Heart right ventricle (tissue), 16 donors: ENCODE data around the gene NKD1. TPM values are rescaled to one million over a fixed set of nuclear protein-coding genes. Genes with fewer than 3 reads are reported as not detected.
A peak's percentile ranks its signal among the peaks of the same experiment; 100 is the strongest.

Source experiments
- ATAC-seq, 8 donors: fragments of 200-7000 bp; cut with Tn5 transposase; one replicate each; pipeline ENCODE4 v1.9.1; 2020; ENCODE audit warnings: mild to moderate bottlenecking in 8 of 8, moderate library complexity in 8 of 8, moderate number of reproducible peaks in 1 of 8
- DNase-seq, 2 donors: peaks; one replicate each; pipeline ENCODE4 v3.0.0-alpha.2; 2020
- H3K27ac ChIP-seq, 10 donors: fragments of 200-600 bp; sonication (generic) in 2 of 10; one replicate each; pipeline versions ENCODE4 v1.5.0 to v1.8.0; 2020 to 2022; ENCODE audit warnings: mild to moderate bottlenecking in 3 of 10
- H3K27me3 ChIP-seq, 7 donors: fragments of 200-600 bp; one replicate each; pipeline ENCODE4 v1.8.0; 2021 to 2022; ENCODE audit warnings: mild to moderate bottlenecking in 2 of 7
- H3K36me3 ChIP-seq, 9 donors: fragments of 200-600 bp; sonication (generic) in 1 of 9; one replicate each; pipeline versions ENCODE4 v1.5.0 to v1.8.0; 2020 to 2022; ENCODE audit warnings: mild to moderate bottlenecking in 2 of 9
- H3K4me1 ChIP-seq, 9 donors: fragments of 200-600 bp; sonication (generic) in 1 of 9; one replicate each; pipeline versions ENCODE4 v1.5.0 to v1.8.0; 2020 to 2022; ENCODE audit warnings: mild to moderate bottlenecking in 4 of 9
- H3K4me3 ChIP-seq, 10 donors: fragments of 200-600 bp; sonication (generic) in 2 of 10; one replicate each; pipeline versions ENCODE4 v1.5.0 to v1.8.0; 2020 to 2022; ENCODE audit warnings: mild to moderate bottlenecking in 7 of 10, moderate library complexity in 2 of 10
- H3K9me3 ChIP-seq, 11 donors: fragments of 200-600 bp in 10 of 11; sonication (generic) in 2 of 11; one replicate each; pipeline versions ENCODE4 v1.5.0 to v1.8.0; 2013 to 2022; ENCODE audit warnings: mild to moderate bottlenecking in 2 of 11, control low read depth in 1 of 11, moderate library complexity in 1 of 11
- CTCF ChIP-seq, 9 donors: fragments of 200-600 bp; sonication (generic) in 2 of 9; IDR thresholded peaks; one replicate each; pipeline versions ENCODE4 v1.5.0 to v1.8.0; 2021 to 2022; ENCODE audit warnings: antibody characterized with exemption in 9 of 9, mild to moderate bottlenecking in 5 of 9, moderate library complexity in 1 of 9
- WGBS, 2 donors: extraction: QIAGEN DNeasy Blood & Tissue Kit; methylation state at CpG; one replicate each; pipeline ENCODE4 v1.1.7; 2013; ENCODE audit warnings: inconsistent platforms in 1 of 2; 5-methylcytosine and 5-hydroxymethylcytosine counted together
- intact Hi-C, 10 donors: fragments of 100-400 bp; cut with DNase I; formaldehyde crosslinking; loops; one replicate each; pipeline versions ENCODE4 v1.11.1 to v1.14.2; 2022
- polyA plus RNA-seq, 2 donors: library from polyadenylated mRNA; stranded (reverse); fragments of 200-250 nt; gene quantifications; one replicate each; pipeline ENCODE4 v1.2.3, GENCODE V29; 2013
- total RNA-seq, 10 donors: library from RNA; stranded (reverse); fragmentation: NEBNext Ultra II Directional in 3 of 10; extraction: Animal tissue kit (Norgen Biotek cat#: 25700) in 3 of 10; gene quantifications; one replicate each; pipeline versions ENCODE4 v1.2.1 to v1.2.4, GENCODE V29; 2021 to 2023
- donor health status: Arrhythmogenic right ventricular cardiomyopathy.
- donor health status: ischemic (EF 13 %, LVEDD 7.1; RV severe dilation, severe dysfunction).
- donor health status: healthy with polysubstance abuse.
- donor health status: DM: no; HTN: yes; CAD: no.
- donor health status: DM: no; HTN: no; CAD: no.
- donor health status: ischemic (EF 25% LVEDD 6.9; RV normal size, moderate dysfunction).
- donor health status: ischemic (EF 25% LVEDD 5.7; RV mildly dilated, moderate dysfunction).
- donor health status: healthy.
- donor health status: DM: yes; HTN: yes; CAD: no.
- donor health status: Ischemic cardiomyopathy.
- donor health status: ischemic (EF 35%, LVEDD 5.7; RV mildly dilated, moderate dysfunction).
- donor health status: nonischemic (EF 11% LVEDD 7.7; RV severe dilation, severe dysfunction).
- donor health status: DM: yes; HTN: yes; CAD: no.
- donor health status: PGD.
- donor health status: ischemic (EF 29% LVEDD 5.4; RV normal size, mild dysfunction).
- donor health status: nonischemic (EF 23%, LVEDD 6.1; RV moderate dilation, normal function).

NKD1 gene
- total and polyA plus RNA-seq, 12 donors, result 0.22 to 1.1 (median 0.42) TPM

DNA sequence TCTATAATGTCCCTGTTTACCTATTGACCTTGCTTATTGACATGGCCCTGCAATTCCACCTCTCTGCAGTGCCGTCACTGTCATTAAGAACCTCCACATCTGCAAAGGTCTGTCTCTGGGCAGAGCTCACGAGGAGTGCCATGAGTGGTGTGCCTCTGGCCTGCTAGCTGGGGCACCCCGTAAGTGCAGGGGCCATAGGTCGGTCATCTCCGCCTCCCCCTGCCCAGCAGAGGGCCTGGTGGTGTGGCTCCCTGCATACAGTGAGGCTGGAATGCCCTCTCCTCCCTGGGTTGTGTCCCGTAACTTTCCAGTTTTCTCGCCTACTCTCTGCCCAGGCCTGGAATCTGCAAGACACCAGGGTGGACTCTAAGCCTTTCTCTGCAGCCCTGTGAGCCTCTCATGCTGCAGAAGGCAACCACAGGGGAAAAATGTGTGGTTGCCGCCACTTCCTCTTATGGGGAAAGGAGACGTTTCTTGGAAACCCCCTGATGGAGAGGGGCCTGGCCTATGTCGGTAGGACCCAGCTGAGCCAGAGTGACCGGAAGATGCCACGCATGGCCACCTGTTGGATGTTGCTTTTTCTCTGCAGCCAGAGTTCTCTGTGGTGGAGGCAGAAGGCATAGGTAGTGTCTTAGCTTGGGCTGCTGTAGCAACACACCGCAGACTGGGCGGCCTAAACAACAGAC is 135.6 kb downstream of the NKD1 start:
- Histone ChIP-seq H3K36me3 (no peaks in the 10 kb centered on the region), H3K9me3 (no peaks in the 10 kb centered on the region), H3K4me1 (peaks cover 0 to 86% (median 4%) of the 10 kb centered on the region in 9 donors), H3K4me3 (peak overlapping the region in 1 of 10 donors; percentile 20), H3K27ac (peak overlapping the region in 1 of 10 donors; percentile 85), H3K27me3 (no peaks in the 10 kb centered on the region)
- ATAC-seq (peak in 4 of 8 donors; percentile 13 to 48 (median 37)), DNase-seq (no peak)
- 79 to 91% methylated on average over 14 of the region's 14 CpGs for WGBS, 2 donors
- TF ChIP-seq CTCF (IDR thresholded peaks at IDR 0.05), result no peak
- intact Hi-C loops, result no loop called here

DNA sequence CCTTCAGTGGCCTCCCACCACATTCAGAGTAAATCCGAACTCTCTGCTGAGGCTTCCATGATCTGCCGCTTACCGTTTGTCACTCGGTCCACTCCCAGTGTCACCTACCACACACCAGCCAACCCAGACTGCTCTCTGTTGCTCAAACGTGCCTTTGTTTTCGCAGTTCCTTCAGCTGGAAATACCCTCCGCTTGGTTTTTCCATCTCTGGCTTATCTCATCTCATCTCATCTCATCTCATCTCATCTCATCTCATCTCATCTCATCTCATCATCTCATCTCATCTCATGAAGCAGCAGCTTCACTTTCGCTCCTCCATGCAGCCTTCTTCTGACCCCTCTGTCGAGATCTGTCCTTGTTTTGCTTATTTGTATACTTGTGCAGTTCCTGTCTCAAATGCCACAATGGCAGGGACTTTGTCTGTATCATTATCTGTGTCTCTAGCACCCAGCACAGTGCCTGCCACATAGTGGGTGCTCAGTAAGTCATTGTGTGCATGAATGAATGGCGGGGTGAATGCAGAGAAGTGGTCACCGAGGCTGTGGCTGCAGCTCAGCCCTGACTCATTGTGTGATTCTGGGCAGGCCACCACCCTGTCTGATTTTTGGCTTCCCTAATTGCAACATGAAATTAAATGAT is 136.7 kb downstream of the NKD1 start:
- DNase-seq (no peak), ATAC-seq (no peak)
- 90 to 91% methylated on average over 11 of the region's 11 CpGs for WGBS, 2 donors
- TF ChIP-seq CTCF (IDR thresholded peaks at IDR 0.05), result no peak
- intact Hi-C loops, result no loop called here
- no peaks in the 10 kb centered on the region for H3K36me3 ChIP-seq
- no peak overlapping the region for H3K4me3 ChIP-seq
- no peaks in the 10 kb centered on the region for H3K9me3 ChIP-seq
- H3K4me1 ChIP-seq, result peaks cover 0 to 75% (median 4%) of the 10 kb centered on the region in 9 donors
- no peaks in the 10 kb centered on the region for H3K27me3 ChIP-seq
- peak overlapping the region in 1 of 10 donors; percentile 85 for H3K27ac ChIP-seq

DNA sequence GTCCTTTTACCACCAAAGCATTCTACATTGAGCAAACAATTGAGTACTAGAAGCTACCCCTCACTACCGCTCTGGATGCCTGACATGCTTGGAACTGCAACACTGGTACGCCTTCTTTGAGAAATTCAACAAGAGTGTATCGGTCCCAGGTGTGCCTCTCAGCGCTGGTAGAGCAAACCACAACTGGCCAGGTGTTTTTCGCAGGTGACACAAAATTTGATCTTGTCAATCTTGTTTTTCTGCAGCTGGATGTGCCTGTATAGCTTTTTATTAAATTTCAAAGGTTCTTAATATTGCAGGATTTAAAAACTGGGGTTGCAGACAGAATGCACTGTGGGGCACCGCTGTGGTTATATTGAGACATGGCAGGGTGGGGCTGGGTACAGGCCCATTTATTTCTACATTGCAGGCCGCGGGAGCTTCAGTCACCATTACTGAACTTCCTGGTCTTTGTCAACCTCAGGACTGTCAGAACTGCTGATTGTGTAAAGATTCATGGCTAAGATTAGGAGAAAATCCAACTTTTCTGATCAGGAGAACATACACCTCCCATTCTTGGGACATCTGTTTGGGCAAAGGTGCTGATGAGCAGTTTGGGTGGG is 137.4 kb downstream of the NKD1 start:
- Histone ChIP-seq H3K36me3 (no peaks in the 10 kb centered on the region), H3K9me3 (no peaks in the 10 kb centered on the region), H3K27me3 (no peaks in the 10 kb centered on the region), H3K4me1 (peaks cover 0 to 73% (median 4%) of the 10 kb centered on the region in 9 donors), H3K27ac (peak overlapping the region in 1 of 10 donors; percentile 85), H3K4me3 (no peak overlapping the region)
- intact Hi-C loops, result no loop called here
- 91 to 92% methylated on average over 8 of the region's 8 CpGs for WGBS, 2 donors
- TF ChIP-seq CTCF (IDR thresholded peaks at IDR 0.05), result no peak
- peak in 2 of 8 donors; percentile 43 to 62 for ATAC-seq
- no peak for DNase-seq

- H3K36me3 ChIP-seq, result no peaks in the 10 kb centered on the region
- no peaks in the 10 kb centered on the region for H3K27me3 ChIP-seq
- peaks cover 0 to 54% (median 4%) of the 10 kb centered on the region in 9 donors for H3K4me1 ChIP-seq
- no peak overlapping the region for H3K27ac ChIP-seq
- 32 to 49% methylated on average over 12 of the region's 12 CpGs for WGBS, 2 donors
- H3K4me3 ChIP-seq, result no peak overlapping the region
- no peak for DNase-seq
- intact Hi-C loops, result no loop called here
- H3K9me3 ChIP-seq, result no peaks in the 10 kb centered on the region
- ATAC-seq, result peak in 4 of 8 donors; percentile 20 to 58 (median 46)
- no peak for TF ChIP-seq CTCF (IDR thresholded peaks at IDR 0.05)
Measured at GRCh38 chr16:50688083-50688482, 139.9 kb downstream of the NKD1 start.
